Mesothelial cell of epicardium (in vitro differentiated cells): ENCODE data around the gene ELF2. TPM values are rescaled to one million over a fixed set of nuclear protein-coding genes. Genes with fewer than 3 reads are reported as not detected.
A peak's percentile ranks its signal among the peaks of the same experiment; 100 is the strongest.

ENCODE experiments used
- DNase-seq, 2 experiments: peaks; one replicate each; pipeline ENCODE4 v3.0.0; 2021; ENCODE audit warnings: low spot score in 2 of 2; ENCODE audit not compliant: unreplicated experiment in 2 of 2
- H3K27ac Mint-ChIP-seq: 2 replicates; pipeline ENCODE4 v1.8.0; 2021; ENCODE audit warnings: mixed read lengths
- H3K27me3 Mint-ChIP-seq: 2 replicates; pipeline ENCODE4 v1.8.0; 2021; ENCODE audit warnings: low read depth, mixed read lengths
- H3K36me3 Mint-ChIP-seq: 2 replicates; pipeline ENCODE4 v1.8.0; 2021; ENCODE audit warnings: mixed read lengths
- H3K4me1 Mint-ChIP-seq: 2 replicates; pipeline ENCODE4 v1.8.0; 2021; ENCODE audit warnings: mixed read lengths
- H3K4me3 Mint-ChIP-seq: 2 replicates; pipeline ENCODE4 v1.8.0; 2021; ENCODE audit warnings: mild to moderate bottlenecking, moderate library complexity, mixed read lengths
- H3K9me3 Mint-ChIP-seq: 2 replicates; pipeline ENCODE4 v1.8.0; 2021; ENCODE audit warnings: mixed read lengths
- CTCF ChIP-seq: fragments of 200-600 bp; sonication (generic); IDR thresholded peaks from one replicate; pipeline ENCODE4 v1.5.0; 2021; ENCODE audit warnings: antibody characterized with exemption; ENCODE audit not compliant: unreplicated experiment
- total RNA-seq: library from RNA; stranded (reverse); gene quantifications from 3 replicates; pipeline ENCODE4 v1.2.1, GENCODE V29; 2021

Gene ELF2
- total RNA-seq, 1 donor from 2014 or later: 57.1 TPM

- Mint-ChIP-seq H3K9me3 (no peaks in the 10 kb centered on the region), H3K4me1 (no peaks in the 10 kb centered on the region), H3K4me3 (no peak overlapping the region), H3K27ac (no peak overlapping the region), H3K36me3 (no peaks in the 10 kb centered on the region), H3K27me3 (no peaks in the 10 kb centered on the region)
- TF ChIP-seq CTCF: peak; percentile 79
- DNase-seq: peak; percentile 46 to 76
These were observed 77.5 kb downstream of the ELF2 start for GRCh38 chr4:139099366-139099982.

GRCh38 chr4:139092271-139092670 lies 84.7 kb downstream of the ELF2 start:
- TF ChIP-seq CTCF: no peak
- Mint-ChIP-seq H3K27me3 (no peaks in the 10 kb centered on the region), H3K4me1 (no peaks in the 10 kb centered on the region), H3K27ac (no peak overlapping the region), H3K9me3 (no peaks in the 10 kb centered on the region), H3K4me3 (no peak overlapping the region), H3K36me3 (no peaks in the 10 kb centered on the region)
- DNase-seq: no peak

- no peak for TF ChIP-seq CTCF
- no peak for DNase-seq
These were observed 91.9 kb downstream of the ELF2 start for GRCh38 chr4:139085141-139085540.

GRCh38 chr4:139084804-139085093 lies 92.3 kb downstream of the ELF2 start:
- peaks cover 29% of the 10 kb centered on the region for H3K4me1 Mint-ChIP-seq
- no peaks in the 10 kb centered on the region for H3K27me3 Mint-ChIP-seq
- TF ChIP-seq CTCF: no peak
- H3K9me3 Mint-ChIP-seq: no peaks in the 10 kb centered on the region
- no peaks in the 10 kb centered on the region for H3K36me3 Mint-ChIP-seq
- DNase-seq: no peak
- peak overlapping the region; percentile 96 for H3K27ac Mint-ChIP-seq
- peak overlapping the region; percentile 99 for H3K4me3 Mint-ChIP-seq

More at GRCh38 chr4:139085141-139085540, 91.9 kb downstream of the ELF2 start:
- Mint-ChIP-seq H3K4me3 (peak overlapping the region; percentile 99), H3K27me3 (no peaks in the 10 kb centered on the region), H3K27ac (peak overlapping the region; percentile 96), H3K36me3 (no peaks in the 10 kb centered on the region), H3K4me1 (peaks cover 29% of the 10 kb centered on the region), H3K9me3 (no peaks in the 10 kb centered on the region)

GRCh38 chr4:139083956-139084803 lies 92.8 kb downstream of the ELF2 start:
- Mint-ChIP-seq H3K9me3 (no peaks in the 10 kb centered on the region), H3K36me3 (no peaks in the 10 kb centered on the region), H3K4me3 (peak overlapping the region; percentile 99), H3K27ac (peak overlapping the region; percentile 100), H3K27me3 (no peaks in the 10 kb centered on the region), H3K4me1 (peaks cover 29% of the 10 kb centered on the region)
- DNase-seq: peak; percentile 73 to 85
- TF ChIP-seq CTCF: no peak
